Measurements from ENCODE around the gene SMTNL1.

DNA sequence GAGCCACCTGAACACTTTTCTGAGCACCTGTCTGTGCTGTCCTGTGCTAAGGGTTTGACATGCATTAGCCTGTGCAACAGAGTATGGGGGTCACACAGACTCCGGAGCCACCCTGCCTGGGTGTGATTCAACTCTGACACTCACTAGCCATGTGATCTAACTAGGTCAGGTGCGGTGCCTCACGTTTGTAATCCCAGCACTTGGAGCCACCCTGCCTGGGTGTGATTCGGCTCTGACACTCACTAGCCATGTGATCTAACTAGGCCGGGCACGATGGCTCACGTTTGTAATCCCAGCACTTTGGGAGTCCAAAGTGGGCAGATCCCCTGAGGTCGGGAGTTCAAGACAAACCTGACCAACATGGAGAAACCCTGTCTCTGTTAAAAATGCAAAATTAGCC, 18.6 kb downstream of the SMTNL1 start:
- TF ChIP-seq EZH2phosphoT487 (IDR thresholded peaks at IDR 0.05; ENCODE audit: low read length) (no peak), EZH2 (optimal IDR thresholded peaks at IDR 0.05; ENCODE audit: low read depth, low read length) (no peak)
- TF ChIP-seq, protein P1, sequence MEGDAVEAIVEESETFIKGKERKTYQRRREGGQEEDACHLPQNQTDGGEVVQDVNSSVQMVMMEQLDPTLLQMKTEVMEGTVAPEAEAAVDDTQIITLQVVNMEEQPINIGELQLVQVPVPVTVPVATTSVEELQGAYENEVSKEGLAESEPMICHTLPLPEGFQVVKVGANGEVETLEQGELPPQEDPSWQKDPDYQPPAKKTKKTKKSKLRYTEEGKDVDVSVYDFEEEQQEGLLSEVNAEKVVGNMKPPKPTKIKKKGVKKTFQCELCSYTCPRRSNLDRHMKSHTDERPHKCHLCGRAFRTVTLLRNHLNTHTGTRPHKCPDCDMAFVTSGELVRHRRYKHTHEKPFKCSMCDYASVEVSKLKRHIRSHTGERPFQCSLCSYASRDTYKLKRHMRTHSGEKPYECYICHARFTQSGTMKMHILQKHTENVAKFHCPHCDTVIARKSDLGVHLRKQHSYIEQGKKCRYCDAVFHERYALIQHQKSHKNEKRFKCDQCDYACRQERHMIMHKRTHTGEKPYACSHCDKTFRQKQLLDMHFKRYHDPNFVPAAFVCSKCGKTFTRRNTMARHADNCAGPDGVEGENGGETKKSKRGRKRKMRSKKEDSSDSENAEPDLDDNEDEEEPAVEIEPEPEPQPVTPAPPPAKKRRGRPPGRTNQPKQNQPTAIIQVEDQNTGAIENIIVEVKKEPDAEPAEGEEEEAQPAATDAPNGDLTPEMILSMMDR (IDR thresholded peaks at IDR 0.05; ENCODE audit: low read length) = no peak

Data from MM.1S (cell line).